SK-N-SH (cell line): Measurements from ENCODE around the gene GALNT14. TPM values are rescaled to one million over a fixed set of nuclear protein-coding genes. Genes with fewer than 3 reads are reported as not detected.

Experiments used
- CTCF ChIA-PET: fragments of 300-600, 350-600 bp; formaldehyde crosslinking; extraction: SDS; loops from one replicate; lab custom pipeline; 2021; lab: Yijun Ruan, JAX
- POLR2A ChIA-PET: fragments of 350-600 bp; sonication (Branson Sonifier 250); formaldehyde crosslinking; extraction: SDS; loops from one replicate; lab custom pipeline; 2020; ENCODE audit warnings: antibody characterized with exemption, inconsistent platforms; lab: Yijun Ruan, JAX
- DNase-seq: peaks from one replicate; pipeline ENCODE4 v3.0.0; 2012
- H2AFZ ChIP-seq: fragments of 200-600 bp; sonication (generic); 2 replicates; pipeline ENCODE4 v1.8.1; 2016; ENCODE audit warnings: antibody characterized with exemption, mild to moderate bottlenecking, low read depth
- H3F3A ChIP-seq: fragments of 200-600 bp; sonication (generic); replicated peaks from 2 replicates; pipeline ENCODE3; 2016; ENCODE audit warnings: antibody characterized with exemption, mild to moderate bottlenecking; ENCODE audit not compliant: insufficient read depth
- H3K27ac ChIP-seq, 2 experiments: fragments of 200-500 bp in 1 of 2; fragments of 200-600 bp in 1 of 2; sonication (Bioruptor generic) in 1 of 2; sonication (generic), shearing (Covaris generic) in 1 of 2; 2 replicates each; pipeline versions ENCODE4 v1.5.1 to v1.6.1; 2014 to 2016; ENCODE audit warnings: low read depth in 2 of 2, inconsistent platforms in 1 of 2, low read length in 1 of 2, mild to moderate bottlenecking in 1 of 2, mixed read lengths in 1 of 2
- H3K27me3 ChIP-seq: fragments of 200-600 bp; sonication (generic), shearing (Covaris generic); 2 replicates; pipeline ENCODE4 v1.6.1; 2016; ENCODE audit warnings: mixed run types; ENCODE audit not compliant: insufficient read depth
- H3K36me3 ChIP-seq, 2 experiments: fragments of 200-500 bp in 1 of 2; fragments of 200-600 bp in 1 of 2; sonication (Bioruptor generic) in 1 of 2; sonication (generic) in 1 of 2; replicated peaks in 1 of 2; 2 replicates each; pipeline versions ENCODE3 to v1.5.1; 2014 to 2016; ENCODE audit warnings: low read length in 1 of 2, mild to moderate bottlenecking in 1 of 2; ENCODE audit not compliant: insufficient read depth in 2 of 2, control insufficient read depth in 1 of 2
- H3K4me1 ChIP-seq, 2 experiments: fragments of 200-500 bp in 1 of 2; fragments of 200-600 bp in 1 of 2; sonication (Bioruptor generic) in 1 of 2; sonication (generic), shearing (Covaris generic) in 1 of 2; 2 replicates each; pipeline versions ENCODE4 v1.5.1 to v1.6.1; 2014 to 2016; ENCODE audit warnings: low read depth in 1 of 2, low read length in 1 of 2, mixed run types in 1 of 2; ENCODE audit not compliant: insufficient read depth in 2 of 2, control insufficient read depth in 1 of 2
- H3K4me2 ChIP-seq: fragments of 200-600 bp; sonication (generic), shearing (Covaris generic); 2 replicates; pipeline ENCODE4 v1.6.1; 2017; ENCODE audit warnings: mixed run types
- H3K4me3 ChIP-seq, 2 experiments: fragments of 200-500 bp in 1 of 2; fragments of 200-600 bp in 1 of 2; sonication (Bioruptor generic) in 1 of 2; sonication (generic), shearing (Covaris generic) in 1 of 2; 2 replicates each; pipeline versions ENCODE4 v1.5.1 to v1.8.1; 2014 to 2016; ENCODE audit warnings: low read depth in 2 of 2, inconsistent platforms in 1 of 2, low read length in 1 of 2, mild to moderate bottlenecking in 1 of 2, mixed read lengths in 1 of 2, moderate library complexity in 1 of 2
- H3K79me2 ChIP-seq: fragments of 200-600 bp; sonication (generic); 2 replicates; pipeline ENCODE4 v1.8.1; 2017; ENCODE audit warnings: mild to moderate bottlenecking; ENCODE audit not compliant: insufficient read depth
- H3K9ac ChIP-seq: fragments of 200-600 bp; sonication (generic); 2 replicates; pipeline ENCODE4 v1.6.1; 2017; ENCODE audit warnings: mixed run types
- H3K9me2 ChIP-seq: fragments of 200-600 bp; sonication (generic); 2 replicates; pipeline ENCODE4 v1.6.1; 2017; ENCODE audit warnings: mixed run types
- H3K9me3 ChIP-seq: fragments of 200-600 bp; sonication (generic); 2 replicates; pipeline ENCODE4 v1.6.1; 2017; ENCODE audit warnings: mixed run types, mild to moderate bottlenecking, moderate library complexity
- H4K20me1 ChIP-seq: fragments of 200-600 bp; sonication (generic); 2 replicates; pipeline ENCODE4 v1.6.1; 2017; ENCODE audit warnings: mild to moderate bottlenecking, mixed run types; ENCODE audit not compliant: insufficient read depth
- ELF1 ChIP-seq: IDR thresholded peaks from 2 replicates; pipeline ENCODE4 v1.4.0; 2012
- EP300 ChIP-seq, 2 experiments: IDR thresholded peaks; 2 replicates each; pipeline versions ENCODE4 v1.4.0 to v1.6.1; 2012; ENCODE audit warnings: borderline replicate concordance in 1 of 2, low read depth in 1 of 2, low read length in 1 of 2
- FOSL2 ChIP-seq: IDR thresholded peaks from 2 replicates; pipeline ENCODE4 v1.4.0; 2012; ENCODE audit warnings: low read depth, mild to moderate bottlenecking, moderate library complexity, borderline replicate concordance
- FOXJ3 ChIP-seq: sonication (generic); formaldehyde crosslinking; IDR thresholded peaks from 2 replicates; pipeline ENCODE4 v1.5.1; 2020; ENCODE audit warnings: mild to moderate bottlenecking, missing genetic modification reagents
- GABPA ChIP-seq: IDR thresholded peaks from 2 replicates; pipeline ENCODE4 v1.4.0; 2012; ENCODE audit warnings: low read depth, mild to moderate bottlenecking
- GATA2 ChIP-seq: sonication (generic); formaldehyde crosslinking; IDR thresholded peaks from 2 replicates; pipeline ENCODE4 v1.5.0; 2020; ENCODE audit warnings: mild to moderate bottlenecking, missing genetic modification reagents
- JUND ChIP-seq: IDR thresholded peaks from 2 replicates; pipeline ENCODE4 v1.4.0; 2012
- MAX ChIP-seq: IDR thresholded peaks from 2 replicates; pipeline ENCODE4 v1.4.0; 2012; ENCODE audit warnings: low read depth
- MEF2A ChIP-seq: IDR thresholded peaks from 2 replicates; pipeline ENCODE4 v1.4.0; 2012; ENCODE audit warnings: low read depth, borderline replicate concordance
- MXI1 ChIP-seq: IDR thresholded peaks from 2 replicates; pipeline ENCODE4 v1.6.1; 2012; ENCODE audit warnings: mild to moderate bottlenecking, low read depth, low read length, improper control_type of control experiment
- NFIC ChIP-seq: IDR thresholded peaks from 2 replicates; pipeline ENCODE4 v1.4.0; 2012; ENCODE audit warnings: borderline replicate concordance
- NRF1 ChIP-seq: IDR thresholded peaks from 2 replicates; pipeline ENCODE4 v1.6.1; 2012; ENCODE audit warnings: low read depth, mild to moderate bottlenecking, low read length
- PBX3 ChIP-seq: IDR thresholded peaks from 2 replicates; pipeline ENCODE4; 2012
- RCOR1 ChIP-seq: fragments of 150-350 bp; IDR thresholded peaks from 2 replicates; pipeline ENCODE4 v1.6.1; 2017; ENCODE audit warnings: antibody characterized with exemption, low read length
- RFX5 ChIP-seq: IDR thresholded peaks from 2 replicates; pipeline ENCODE4 v1.6.1; 2012; ENCODE audit warnings: mild to moderate bottlenecking, improper control_type of control experiment, low read length
- SIN3A ChIP-seq: IDR thresholded peaks from 2 replicates; pipeline ENCODE4 v1.6.1; 2012; ENCODE audit warnings: low read depth, mild to moderate bottlenecking, low read length, moderate library complexity, borderline replicate concordance
- SMC3 ChIP-seq: IDR thresholded peaks from 2 replicates; pipeline ENCODE4 v1.6.1; 2012; ENCODE audit warnings: low read depth, low read length, improper control_type of control experiment
- TAF1 ChIP-seq: IDR thresholded peaks from 2 replicates; pipeline ENCODE4 v1.6.1; 2012; ENCODE audit warnings: low read depth, mild to moderate bottlenecking, low read length, moderate library complexity, borderline replicate concordance
- USF2 ChIP-seq: fragments of 150-350 bp; IDR thresholded peaks from 2 replicates; pipeline ENCODE4 v1.6.1; 2017; ENCODE audit warnings: antibody characterized with exemption, low read length, low read depth, borderline replicate concordance
- YY1 ChIP-seq: IDR thresholded peaks from 2 replicates; pipeline ENCODE4 v1.4.0; 2012; ENCODE audit warnings: low read depth, mild to moderate bottlenecking
- WGBS: methylation state at CpG from one replicate; pipeline ENCODE4 v1.1.6; 2017; ENCODE audit warnings: low lambda C conversion rate; 5-methylcytosine and 5-hydroxymethylcytosine counted together
- polyA plus RNA-seq, 3 experiments: library from polyadenylated mRNA; depleted of rRNA; stranded (reverse); fragments of >200 nt; gene quantifications; 2 replicates each; pipeline ENCODE4 v1.2.3, GENCODE V29; 2012
- TF ChIP-seq, protein P1 (sequence below): fragments of 150-350 bp; IDR thresholded peaks from 2 replicates; pipeline ENCODE4 v1.6.1; 2016; ENCODE audit warnings: mild to moderate bottlenecking, low read depth, low read length
- TF ChIP-seq, protein P2 (sequence below): fragments of 200-600 bp; sonication (generic); IDR thresholded peaks from 2 replicates; pipeline ENCODE4 v1.6.1; 2017; ENCODE audit warnings: antibody characterized with exemption, mild to moderate bottlenecking, moderate library complexity

The GALNT14 gene
- polyA plus RNA-seq, 1 of the 3 experiments (the other 2 are of a cell fraction): 1.6 TPM

GRCh38 chr2:30992781-30993180 lies 145.5 kb downstream of the GALNT14 start:
- Histone ChIP-seq H3K79me2 (no peaks in the 10 kb centered on the region), H3K4me3 (no peak overlapping the region), H3K9ac (no peak overlapping the region), H2AFZ (no peak overlapping the region), H3K4me2 (no peak overlapping the region), H4K20me1 (no peaks in the 10 kb centered on the region), H3K27me3 (no peaks in the 10 kb centered on the region), H3K4me1 (peaks cover 0 to 64% of the 10 kb centered on the region in 2 experiments; a peak in 2 of 4 replicates), H3K36me3 (no peaks in the 10 kb centered on the region), H3K27ac (no peak overlapping the region; a peak in 1 of 4 replicates), H3F3A (no peaks in the 10 kb centered on the region), H3K9me2 (no peaks in the 10 kb centered on the region)
- 75% methylated on average over 18 of the region's 18 CpGs for WGBS
- ChIA-PET POLR2A (no interaction called here), CTCF (interaction anchor here (1.0 to 3.3 kb wide), 5 partner anchors 20 to 281 kb away, joined by 3 to 17 read pairs (median 4); no protein-coding TSS in a partner anchor)
- DNase-seq: no peak
- no peak for TF ChIP-seq SMC3
- TF ChIP-seq GATA2 (CRISPR knock-in tag): no peak
- no peak for TF ChIP-seq MEF2A
- no peak for TF ChIP-seq RFX5
- TF ChIP-seq MXI1: no peak
- no peak for TF ChIP-seq NFIC
- no peak for TF ChIP-seq JUND
- TF ChIP-seq, protein P1, sequence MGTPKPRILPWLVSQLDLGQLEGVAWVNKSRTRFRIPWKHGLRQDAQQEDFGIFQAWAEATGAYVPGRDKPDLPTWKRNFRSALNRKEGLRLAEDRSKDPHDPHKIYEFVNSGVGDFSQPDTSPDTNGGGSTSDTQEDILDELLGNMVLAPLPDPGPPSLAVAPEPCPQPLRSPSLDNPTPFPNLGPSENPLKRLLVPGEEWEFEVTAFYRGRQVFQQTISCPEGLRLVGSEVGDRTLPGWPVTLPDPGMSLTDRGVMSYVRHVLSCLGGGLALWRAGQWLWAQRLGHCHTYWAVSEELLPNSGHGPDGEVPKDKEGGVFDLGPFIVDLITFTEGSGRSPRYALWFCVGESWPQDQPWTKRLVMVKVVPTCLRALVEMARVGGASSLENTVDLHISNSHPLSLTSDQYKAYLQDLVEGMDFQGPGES: no peak
- TF ChIP-seq FOXJ3 (CRISPR knock-in tag): no peak
- TF ChIP-seq PBX3: no peak
- TF ChIP-seq ELF1: no peak
- no peak for TF ChIP-seq EP300 (IDR thresholded peaks at IDR 0.05; ENCODE audit: borderline replicate concordance in 1 of 2, low read depth in 1 of 2, low read length in 1 of 2)
- no peak for TF ChIP-seq TAF1
- TF ChIP-seq YY1: no peak
- TF ChIP-seq MAX: no peak
- TF ChIP-seq, all 33 proteins: peak for 0
- no peaks in the 10 kb centered on the region for H3K9me3 ChIP-seq

- CTCF ChIA-PET: interaction anchor here (1.0 to 3.3 kb wide), 5 partner anchors 59 to 277 kb away, joined by 3 to 17 read pairs (median 8); partner anchors contain the start of gene GALNT14
- H4K20me1 ChIP-seq: no peaks in the 10 kb centered on the region
- POLR2A ChIA-PET: no interaction called here
- TF ChIP-seq RCOR1 (no peak), NRF1 (no peak), EP300 (IDR thresholded peaks at IDR 0.05; ENCODE audit: borderline replicate concordance in 1 of 2, low read depth in 1 of 2, low read length in 1 of 2) (no peak), YY1 (no peak), FOSL2 (no peak), GABPA (no peak), USF2 (no peak), TAF1 (no peak), GATA2 (CRISPR knock-in tag) (no peak), MXI1 (no peak), ELF1 (no peak), NFIC (no peak), SIN3A (no peak)
- TF ChIP-seq, protein P2, sequence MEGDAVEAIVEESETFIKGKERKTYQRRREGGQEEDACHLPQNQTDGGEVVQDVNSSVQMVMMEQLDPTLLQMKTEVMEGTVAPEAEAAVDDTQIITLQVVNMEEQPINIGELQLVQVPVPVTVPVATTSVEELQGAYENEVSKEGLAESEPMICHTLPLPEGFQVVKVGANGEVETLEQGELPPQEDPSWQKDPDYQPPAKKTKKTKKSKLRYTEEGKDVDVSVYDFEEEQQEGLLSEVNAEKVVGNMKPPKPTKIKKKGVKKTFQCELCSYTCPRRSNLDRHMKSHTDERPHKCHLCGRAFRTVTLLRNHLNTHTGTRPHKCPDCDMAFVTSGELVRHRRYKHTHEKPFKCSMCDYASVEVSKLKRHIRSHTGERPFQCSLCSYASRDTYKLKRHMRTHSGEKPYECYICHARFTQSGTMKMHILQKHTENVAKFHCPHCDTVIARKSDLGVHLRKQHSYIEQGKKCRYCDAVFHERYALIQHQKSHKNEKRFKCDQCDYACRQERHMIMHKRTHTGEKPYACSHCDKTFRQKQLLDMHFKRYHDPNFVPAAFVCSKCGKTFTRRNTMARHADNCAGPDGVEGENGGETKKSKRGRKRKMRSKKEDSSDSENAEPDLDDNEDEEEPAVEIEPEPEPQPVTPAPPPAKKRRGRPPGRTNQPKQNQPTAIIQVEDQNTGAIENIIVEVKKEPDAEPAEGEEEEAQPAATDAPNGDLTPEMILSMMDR: no peak
Measured at GRCh38 chr2:30990671-30991070, 147.6 kb downstream of the GALNT14 start.

More at GRCh38 chr2:30990671-30991070, 147.6 kb downstream of the GALNT14 start:
- no peaks in the 10 kb centered on the region for H3F3A ChIP-seq
- 54% methylated on average over 4 of the region's 4 CpGs for WGBS
- no peaks in the 10 kb centered on the region for H3K9me2 ChIP-seq
- no peak for DNase-seq
- no peaks in the 10 kb centered on the region for H3K27me3 ChIP-seq
- H3K4me2 ChIP-seq: no peak overlapping the region
- peaks cover 0 to 74% of the 10 kb centered on the region in 2 experiments; a peak in 2 of 4 replicates for H3K4me1 ChIP-seq
- H3K36me3 ChIP-seq: no peaks in the 10 kb centered on the region
- no peak overlapping the region for H2AFZ ChIP-seq
- no peaks in the 10 kb centered on the region for H3K9me3 ChIP-seq
- no peaks in the 10 kb centered on the region for H3K79me2 ChIP-seq
- no peak overlapping the region for H3K9ac ChIP-seq
- no peak overlapping the region for H3K4me3 ChIP-seq
- H3K27ac ChIP-seq: peak overlapping the region in 1 of 2 experiments; percentile 72; a peak in 1 of 4 replicates
